Neural crest cell (in vitro differentiated cells): ENCODE data around the gene TYSND1. TPM values are rescaled to one million over a fixed set of nuclear protein-coding genes. Genes with fewer than 3 reads are reported as not detected.
A peak's percentile ranks its signal among the peaks of the same experiment; 100 is the strongest.
"Not testable (repeated sequence)": the region's sequence is repeated elsewhere in the genome, so short reads cannot be mapped to it uniquely, and the experiment has no call there.

Source experiments
- DNase-seq: peaks from one replicate; pipeline ENCODE4 v3.0.0; 2021; ENCODE audit warnings: low read depth, mixed read lengths, low spot score
- H3K27ac Mint-ChIP-seq: one replicate; pipeline ENCODE4 v1.8.0; 2021; ENCODE audit warnings: mild to moderate bottlenecking, mixed read lengths; ENCODE audit not compliant: unreplicated experiment
- H3K27me3 Mint-ChIP-seq: 2 replicates; pipeline ENCODE4 v1.8.0; 2021; ENCODE audit warnings: low read depth, mild to moderate bottlenecking, mixed read lengths
- H3K36me3 Mint-ChIP-seq: 2 replicates; pipeline ENCODE4 v1.8.0; 2021; ENCODE audit warnings: low read depth, mild to moderate bottlenecking, mixed read lengths
- H3K4me1 Mint-ChIP-seq: 2 replicates; pipeline ENCODE4 v1.8.0; 2021; ENCODE audit warnings: mixed read lengths
- H3K4me3 Mint-ChIP-seq: one replicate; pipeline ENCODE4 v1.8.0; 2021; ENCODE audit warnings: mild to moderate bottlenecking, mixed read lengths
- H3K9me3 Mint-ChIP-seq: 2 replicates; pipeline ENCODE4 v1.8.0; 2021; ENCODE audit warnings: mixed read lengths
- total RNA-seq: library from RNA; stranded (reverse); gene quantifications from 2 replicates; pipeline ENCODE4 v1.2.1, GENCODE V29; 2021
- TF ChIP-seq, protein P1 (sequence below): fragments of 200-600 bp; sonication (generic); conservative IDR thresholded peaks from 2 replicates; pipeline ENCODE4 v1.5.0; 2021; ENCODE audit warnings: antibody characterized with exemption, mild to moderate bottlenecking

The TYSND1 gene
- total RNA-seq, 1 donor from 2014 or later, result 17.6 TPM

DNA sequence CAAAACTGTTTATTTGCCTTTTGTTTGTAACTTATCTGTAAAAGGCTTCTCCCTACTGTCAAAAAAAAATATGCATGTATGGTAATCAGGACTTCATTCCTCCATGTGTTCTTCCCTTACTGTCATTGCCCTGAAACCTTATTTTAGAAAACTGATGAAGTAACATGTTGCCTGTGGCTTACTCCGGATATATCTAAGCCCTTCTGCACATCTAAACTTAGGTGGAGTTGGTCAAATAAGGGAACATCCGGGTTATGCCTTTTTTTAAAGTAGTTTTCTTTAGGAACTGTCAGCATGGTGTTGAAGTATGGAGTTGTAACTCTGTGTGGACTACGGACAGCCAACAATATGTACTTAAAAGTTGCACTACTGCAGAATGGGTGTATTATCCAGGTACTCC lies 17.7 kb upstream of the TYSND1 start:
- TF ChIP-seq, protein P1, sequence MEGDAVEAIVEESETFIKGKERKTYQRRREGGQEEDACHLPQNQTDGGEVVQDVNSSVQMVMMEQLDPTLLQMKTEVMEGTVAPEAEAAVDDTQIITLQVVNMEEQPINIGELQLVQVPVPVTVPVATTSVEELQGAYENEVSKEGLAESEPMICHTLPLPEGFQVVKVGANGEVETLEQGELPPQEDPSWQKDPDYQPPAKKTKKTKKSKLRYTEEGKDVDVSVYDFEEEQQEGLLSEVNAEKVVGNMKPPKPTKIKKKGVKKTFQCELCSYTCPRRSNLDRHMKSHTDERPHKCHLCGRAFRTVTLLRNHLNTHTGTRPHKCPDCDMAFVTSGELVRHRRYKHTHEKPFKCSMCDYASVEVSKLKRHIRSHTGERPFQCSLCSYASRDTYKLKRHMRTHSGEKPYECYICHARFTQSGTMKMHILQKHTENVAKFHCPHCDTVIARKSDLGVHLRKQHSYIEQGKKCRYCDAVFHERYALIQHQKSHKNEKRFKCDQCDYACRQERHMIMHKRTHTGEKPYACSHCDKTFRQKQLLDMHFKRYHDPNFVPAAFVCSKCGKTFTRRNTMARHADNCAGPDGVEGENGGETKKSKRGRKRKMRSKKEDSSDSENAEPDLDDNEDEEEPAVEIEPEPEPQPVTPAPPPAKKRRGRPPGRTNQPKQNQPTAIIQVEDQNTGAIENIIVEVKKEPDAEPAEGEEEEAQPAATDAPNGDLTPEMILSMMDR, result no peak
- no peaks in the 10 kb centered on the region for H3K27me3 Mint-ChIP-seq
- H3K27ac Mint-ChIP-seq, result no peak overlapping the region
- no peak for DNase-seq
- H3K36me3 Mint-ChIP-seq, result peaks cover 3% of the 10 kb centered on the region
- no peaks in the 10 kb centered on the region for H3K9me3 Mint-ChIP-seq
- H3K4me3 Mint-ChIP-seq, result no peak overlapping the region
- peaks cover 18% of the 10 kb centered on the region for H3K4me1 Mint-ChIP-seq

DNA sequence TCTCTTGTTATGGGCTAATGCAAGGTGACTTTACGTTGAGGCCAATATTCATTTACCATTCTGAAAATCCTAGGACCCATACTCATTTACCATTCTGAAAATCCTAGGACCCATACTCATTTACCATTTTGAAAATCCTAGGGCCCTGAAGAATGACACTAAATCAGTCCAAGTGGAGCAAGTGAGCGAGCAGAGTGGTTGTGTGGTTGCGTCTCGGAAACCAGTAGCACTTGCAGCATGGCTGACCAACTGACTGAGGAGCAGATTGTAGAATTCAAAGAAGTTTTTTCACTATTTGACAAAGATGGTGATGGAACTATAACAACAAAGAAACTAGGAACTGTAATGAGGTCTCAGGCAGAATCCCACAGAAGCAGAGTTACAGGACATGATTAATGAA lies 16.9 kb upstream of the TYSND1 start:
- Mint-ChIP-seq H3K9me3 (no peaks in the 10 kb centered on the region), H3K27me3 (no peaks in the 10 kb centered on the region), H3K4me1 (peaks cover 11% of the 10 kb centered on the region), H3K27ac (no peak overlapping the region), H3K36me3 (peaks cover 3% of the 10 kb centered on the region), H3K4me3 (no peak overlapping the region)
- TF ChIP-seq, protein P1, result no peak
- no peak for DNase-seq

DNA sequence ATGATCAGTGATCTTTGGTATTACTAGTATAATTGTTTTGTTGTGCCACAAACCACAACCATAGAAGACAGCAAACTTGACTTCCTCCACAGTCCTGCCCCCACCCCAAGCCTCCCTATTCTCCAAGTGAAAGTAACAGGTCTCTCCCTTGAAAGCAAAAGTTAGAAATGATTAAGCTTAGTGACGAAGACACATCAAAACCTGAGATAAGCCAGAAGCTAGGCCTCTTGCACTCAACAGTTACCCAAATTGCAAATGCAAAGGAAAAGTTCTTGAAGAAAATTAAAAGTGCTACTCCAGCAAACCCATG lies 16.3 kb upstream of the TYSND1 start:
- H3K4me3 Mint-ChIP-seq, result no peak overlapping the region
- no peaks in the 10 kb centered on the region for H3K9me3 Mint-ChIP-seq
- TF ChIP-seq, protein P1, result no peak
- peaks cover 11% of the 10 kb centered on the region for H3K4me1 Mint-ChIP-seq
- H3K27me3 Mint-ChIP-seq, result no peaks in the 10 kb centered on the region
- no peak overlapping the region for H3K27ac Mint-ChIP-seq
- no peak for DNase-seq
- peaks cover 3% of the 10 kb centered on the region for H3K36me3 Mint-ChIP-seq

DNA sequence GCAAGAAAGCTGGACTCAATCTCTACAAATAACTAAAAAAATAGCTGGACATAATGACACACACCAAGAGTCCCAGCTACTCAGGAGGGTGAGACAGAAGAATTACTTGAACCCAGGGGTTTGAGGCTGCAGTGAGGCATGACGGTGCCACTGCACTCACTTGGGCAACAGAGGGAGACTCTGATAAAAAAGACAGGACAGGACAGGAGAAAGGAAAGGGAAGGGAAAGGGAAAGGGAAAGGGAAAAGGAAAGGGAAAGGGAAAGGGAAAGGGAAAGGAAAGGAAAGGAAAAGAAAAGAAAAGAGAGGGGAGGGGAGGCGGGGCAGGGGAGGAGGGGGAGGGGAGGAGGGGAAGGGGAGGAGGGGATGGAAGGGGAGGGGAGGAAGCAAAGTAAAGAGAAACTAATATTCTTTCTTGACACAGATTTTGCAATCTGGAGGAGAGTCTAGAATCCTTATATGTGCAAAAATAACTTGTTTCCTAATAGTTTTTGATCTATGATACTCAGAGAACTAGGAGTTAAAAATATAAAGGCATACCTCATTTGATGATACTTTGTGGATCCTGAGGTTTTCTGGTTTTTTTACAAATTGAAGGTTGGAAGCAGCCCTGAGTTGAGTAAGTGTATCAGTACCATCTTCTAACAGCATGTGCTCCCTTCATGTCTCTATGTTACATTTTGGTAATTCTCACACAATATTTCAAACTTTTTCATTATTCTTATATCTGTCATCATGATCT lies 15.8 kb upstream of the TYSND1 start:
- Mint-ChIP-seq H3K27me3 (no peaks in the 10 kb centered on the region), H3K4me3 (no peak overlapping the region), H3K9me3 (no peaks in the 10 kb centered on the region), H3K36me3 (peaks cover 3% of the 10 kb centered on the region), H3K27ac (peak overlapping the region; percentile 81), H3K4me1 (peaks cover 11% of the 10 kb centered on the region)
- DNase-seq, result no peak
- TF ChIP-seq, protein P1, result no peak

DNA sequence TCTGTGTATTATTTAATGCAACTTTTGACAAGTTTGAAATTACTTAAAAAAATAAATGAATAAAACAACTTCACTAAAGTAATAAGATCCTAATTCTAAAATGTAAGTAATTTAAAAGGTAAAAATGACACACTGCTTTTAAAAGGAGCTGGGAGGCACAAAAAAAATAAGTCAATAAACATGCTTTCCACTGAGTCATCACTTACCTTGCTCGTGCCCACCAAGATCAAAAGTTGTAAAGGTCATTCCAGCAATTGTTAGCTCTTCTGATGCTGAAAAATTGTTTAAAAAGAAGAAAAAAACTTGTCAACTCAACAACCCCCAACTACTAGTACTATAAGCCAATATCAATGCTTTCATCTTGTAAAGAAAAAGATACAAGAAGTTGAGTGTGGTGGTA lies 14.3 kb upstream of the TYSND1 start:
- Mint-ChIP-seq H3K4me3 (no peak overlapping the region), H3K4me1 (peaks cover 8% of the 10 kb centered on the region), H3K36me3 (peaks cover 10% of the 10 kb centered on the region), H3K27me3 (no peaks in the 10 kb centered on the region), H3K9me3 (no peaks in the 10 kb centered on the region), H3K27ac (no peak overlapping the region)
- TF ChIP-seq, protein P1, result no peak
- DNase-seq, result no peak

DNA sequence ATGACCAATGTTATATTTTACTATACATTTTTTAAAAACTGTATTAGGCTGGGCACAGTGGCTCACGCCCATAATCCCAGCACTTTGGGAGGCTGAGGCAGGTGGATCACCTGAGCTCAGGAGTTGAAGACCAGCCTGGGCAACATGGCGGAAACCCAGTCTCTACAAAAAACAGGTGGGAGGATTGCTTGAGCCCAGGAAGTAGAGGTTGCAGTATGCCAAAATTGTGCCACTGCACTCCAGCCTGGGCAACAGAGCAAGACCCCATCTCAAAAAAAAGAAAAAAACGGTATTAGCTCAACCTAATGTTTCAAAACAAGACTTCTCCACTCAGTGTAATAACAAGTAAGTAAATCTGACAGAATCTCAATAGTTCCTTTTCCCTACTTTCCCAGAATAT lies 12.9 kb upstream of the TYSND1 start:
- H3K4me3 Mint-ChIP-seq, H3K27ac Mint-ChIP-seq, H3K4me1 Mint-ChIP-seq: not testable (repeated sequence)

More for the DNA sequence above, 12.9 kb upstream of the TYSND1 start:
- not testable (repeated sequence) for H3K36me3 Mint-ChIP-seq, H3K9me3 Mint-ChIP-seq, DNase-seq, H3K27me3 Mint-ChIP-seq
